B cell (primary cell): Measurements from ENCODE around the gene TNPO3.

Experiments
- EZH2 ChIP-seq: IDR thresholded peaks from 2 replicates; pipeline ENCODE4 v1.6.1; 2012; ENCODE audit warnings: borderline replicate concordance, low read depth, mild to moderate bottlenecking, moderate library complexity, low read length; ENCODE audit not compliant: insufficient read depth, poor library complexity, severe bottlenecking
- TF ChIP-seq, protein P1 (sequence below): fragments of 200-600 bp; IDR thresholded peaks from one replicate; pipeline ENCODE4 v1.8.0; 2022; ENCODE audit warnings: antibody characterized with exemption, mild to moderate bottlenecking

DNA sequence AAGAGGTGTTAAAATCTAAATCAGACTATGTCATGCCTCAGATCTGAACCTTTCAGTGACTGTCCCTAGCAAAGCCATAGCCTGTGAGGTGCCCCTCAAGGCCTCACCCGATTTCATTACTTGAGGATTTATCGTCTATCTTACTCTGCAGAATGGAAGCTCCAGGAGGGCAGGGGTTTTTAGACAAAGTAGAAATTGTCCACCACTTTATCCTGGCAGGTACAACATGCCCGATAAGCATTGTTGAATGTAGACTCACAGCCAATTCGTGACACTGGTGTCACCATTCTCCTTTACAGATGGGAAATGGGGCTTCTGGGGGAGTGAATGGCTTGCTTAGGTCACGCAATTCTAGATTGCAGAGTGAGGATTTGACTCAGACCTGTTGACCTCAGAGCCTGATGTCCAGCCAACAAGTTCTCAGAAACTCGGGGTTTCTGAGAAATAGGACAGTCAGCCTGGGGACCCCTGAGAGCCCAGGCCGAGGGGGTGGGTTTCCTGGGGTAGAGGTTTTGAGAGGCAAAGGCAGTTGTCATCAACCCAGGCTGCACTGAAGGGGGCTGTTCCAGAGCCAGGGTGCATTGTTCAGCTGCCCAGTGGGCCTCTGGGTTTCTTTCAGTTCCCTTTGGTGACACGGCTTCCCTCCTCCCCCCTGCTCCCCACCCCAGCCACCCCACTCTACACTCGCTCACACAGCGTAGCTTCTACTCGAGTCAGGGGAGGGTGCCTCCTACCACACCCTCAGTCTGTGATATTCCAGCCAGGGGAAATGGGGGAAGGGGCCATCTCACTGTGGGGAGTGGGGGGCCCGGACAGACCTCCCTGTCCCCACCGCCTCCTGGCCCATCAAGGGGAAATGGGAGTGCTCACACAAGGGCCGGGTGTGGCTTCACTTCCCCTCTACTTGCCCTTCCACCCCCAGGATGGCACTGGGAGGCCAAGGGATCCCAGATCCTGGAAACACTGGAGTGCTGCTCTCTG lies 120.3 kb downstream of the TNPO3 start:
- no peak for TF ChIP-seq EZH2
- TF ChIP-seq, protein P1, sequence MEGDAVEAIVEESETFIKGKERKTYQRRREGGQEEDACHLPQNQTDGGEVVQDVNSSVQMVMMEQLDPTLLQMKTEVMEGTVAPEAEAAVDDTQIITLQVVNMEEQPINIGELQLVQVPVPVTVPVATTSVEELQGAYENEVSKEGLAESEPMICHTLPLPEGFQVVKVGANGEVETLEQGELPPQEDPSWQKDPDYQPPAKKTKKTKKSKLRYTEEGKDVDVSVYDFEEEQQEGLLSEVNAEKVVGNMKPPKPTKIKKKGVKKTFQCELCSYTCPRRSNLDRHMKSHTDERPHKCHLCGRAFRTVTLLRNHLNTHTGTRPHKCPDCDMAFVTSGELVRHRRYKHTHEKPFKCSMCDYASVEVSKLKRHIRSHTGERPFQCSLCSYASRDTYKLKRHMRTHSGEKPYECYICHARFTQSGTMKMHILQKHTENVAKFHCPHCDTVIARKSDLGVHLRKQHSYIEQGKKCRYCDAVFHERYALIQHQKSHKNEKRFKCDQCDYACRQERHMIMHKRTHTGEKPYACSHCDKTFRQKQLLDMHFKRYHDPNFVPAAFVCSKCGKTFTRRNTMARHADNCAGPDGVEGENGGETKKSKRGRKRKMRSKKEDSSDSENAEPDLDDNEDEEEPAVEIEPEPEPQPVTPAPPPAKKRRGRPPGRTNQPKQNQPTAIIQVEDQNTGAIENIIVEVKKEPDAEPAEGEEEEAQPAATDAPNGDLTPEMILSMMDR = no peak
